WTC11 (cell line): ENCODE measurements around the gene PFN1. TPM values are rescaled to one million over a fixed set of nuclear protein-coding genes. Genes with fewer than 3 reads are reported as not detected.

Experiments
- ATAC-seq: fragments of 200-7000 bp; cut with Tn5 transposase; 2 replicates; pipeline ENCODE4 v1.10.0; 2021; ENCODE audit warnings: mild to moderate bottlenecking, moderate library complexity
- CTCF ChIA-PET: fragments of 300-600 bp; sonication (Branson Sonifier 250); formaldehyde crosslinking; loops from one replicate; lab custom pipeline; 2021; ENCODE audit warnings: antibody characterized with exemption; lab: Charles Lee
- POLR2A ChIA-PET: fragments of 350-600 bp; sonication (Branson Sonifier 250); formaldehyde crosslinking; loops from one replicate; lab custom pipeline; 2021; ENCODE audit warnings: antibody characterized with exemption; lab: Charles Lee
- DNase-seq: peaks from one replicate; pipeline ENCODE4 v3.0.0; 2021; ENCODE audit warnings: low spot score
- H3K27ac Mint-ChIP-seq: 2 replicates; pipeline ENCODE4 v1.8.0; 2021; ENCODE audit warnings: mixed read lengths
- H3K27me3 Mint-ChIP-seq: 2 replicates; pipeline ENCODE4 v1.8.0; 2021; ENCODE audit warnings: low read depth, mild to moderate bottlenecking, moderate library complexity, mixed read lengths
- H3K36me3 Mint-ChIP-seq: 2 replicates; pipeline ENCODE4 v1.8.0; 2021; ENCODE audit warnings: mixed read lengths
- H3K4me1 Mint-ChIP-seq: 2 replicates; pipeline ENCODE4 v1.8.0; 2022; ENCODE audit warnings: mixed read lengths
- H3K4me3 Mint-ChIP-seq: 2 replicates; pipeline ENCODE4 v1.8.0; 2021; ENCODE audit warnings: mild to moderate bottlenecking, moderate library complexity, mixed read lengths
- H3K9me3 Mint-ChIP-seq: 2 replicates; pipeline ENCODE4 v1.8.0; 2021; ENCODE audit warnings: mixed read lengths
- CBFB ChIP-seq: sonication (generic); formaldehyde crosslinking; IDR thresholded peaks from 2 replicates; pipeline ENCODE4 v1.8.1; 2022; ENCODE audit warnings: mild to moderate bottlenecking, low read depth, missing genetic modification reagents
- JUN ChIP-seq: sonication (generic); formaldehyde crosslinking; IDR thresholded peaks from 2 replicates; pipeline ENCODE4 v1.8.0; 2023; ENCODE audit warnings: mild to moderate bottlenecking, missing genetic modification reagents
- MLX ChIP-seq: sonication (generic); formaldehyde crosslinking; IDR thresholded peaks from 2 replicates; pipeline ENCODE4 v1.8.1; 2023; ENCODE audit warnings: mild to moderate bottlenecking, missing genetic modification reagents, moderate library complexity
- MXD4 ChIP-seq: fragments of 250-450 bp; sonication (Bioruptor Pico); IDR thresholded peaks from 2 replicates; pipeline ENCODE4 v1.8.0; 2021; ENCODE audit warnings: mild to moderate bottlenecking, moderate library complexity, borderline replicate concordance
- MYBL2 ChIP-seq: sonication (generic); formaldehyde crosslinking; IDR thresholded peaks from 2 replicates; pipeline ENCODE4 v1.8.1; 2023; ENCODE audit warnings: mild to moderate bottlenecking, moderate library complexity, missing genetic modification reagents
- NFE2L1 ChIP-seq: sonication (generic); formaldehyde crosslinking; IDR thresholded peaks from 2 replicates; pipeline ENCODE4 v1.8.1; 2023; ENCODE audit warnings: missing genetic modification reagents
- NR1H2 ChIP-seq: sonication (generic); formaldehyde crosslinking; IDR thresholded peaks from 2 replicates; pipeline ENCODE4 v1.9.0; 2021; ENCODE audit warnings: mild to moderate bottlenecking, moderate library complexity, missing genetic modification reagents
- RELA ChIP-seq: sonication (generic); formaldehyde crosslinking; IDR thresholded peaks from 2 replicates; pipeline ENCODE4 v1.8.1; 2022; ENCODE audit warnings: missing genetic modification reagents, mild to moderate bottlenecking, borderline replicate concordance
- TEAD1 ChIP-seq: sonication (generic); formaldehyde crosslinking; IDR thresholded peaks from 2 replicates; pipeline ENCODE4 v1.8.0; 2022; ENCODE audit warnings: mild to moderate bottlenecking, missing genetic modification reagents
- TP53 ChIP-seq: sonication (generic); formaldehyde crosslinking; IDR thresholded peaks from 2 replicates; pipeline ENCODE4 v1.8.1; 2023; ENCODE audit warnings: mild to moderate bottlenecking, missing genetic modification reagents
- USF1 ChIP-seq: sonication (generic); formaldehyde crosslinking; IDR thresholded peaks from 2 replicates; pipeline ENCODE4 v1.8.0; 2022; ENCODE audit warnings: mild to moderate bottlenecking, missing genetic modification reagents
- ZNF219 ChIP-seq: sonication (generic); formaldehyde crosslinking; IDR thresholded peaks from 2 replicates; pipeline ENCODE4 v1.8.0; 2023; ENCODE audit warnings: missing genetic modification reagents, mild to moderate bottlenecking, borderline replicate concordance
- ZNF281 ChIP-seq: sonication (generic); formaldehyde crosslinking; IDR thresholded peaks from 2 replicates; pipeline ENCODE4 v1.8.0; 2023; ENCODE audit warnings: mild to moderate bottlenecking, missing genetic modification reagents
- ZNF317 ChIP-seq: sonication (generic); formaldehyde crosslinking; IDR thresholded peaks from 2 replicates; pipeline ENCODE4 v1.8.1; 2023; ENCODE audit warnings: low read depth, mild to moderate bottlenecking, moderate library complexity, missing genetic modification reagents, borderline replicate concordance
- ZNF396 ChIP-seq: fragments of 250-450 bp; sonication (Bioruptor Pico); IDR thresholded peaks from 2 replicates; pipeline ENCODE4 v1.8.0; 2021; ENCODE audit warnings: mild to moderate bottlenecking, moderate library complexity, borderline replicate concordance
- ZNF423 ChIP-seq: fragments of 250-450 bp; sonication (Bioruptor Pico); IDR thresholded peaks from 2 replicates; pipeline ENCODE4 v2.1.2; 2022; ENCODE audit warnings: mild to moderate bottlenecking, moderate library complexity
- total RNA-seq: library from RNA; stranded (reverse); gene quantifications from 3 replicates; pipeline ENCODE4 v1.2.3, GENCODE V29; 2021
- TF ChIP-seq, protein P1 (sequence below): sonication (generic); formaldehyde crosslinking; IDR thresholded peaks from 2 replicates; pipeline ENCODE4 v1.8.0; 2022; ENCODE audit warnings: missing genetic modification reagents
- TF ChIP-seq, protein P2 (sequence below): sonication (generic); formaldehyde crosslinking; conservative IDR thresholded peaks from 2 replicates; pipeline ENCODE4 v1.8.1; 2022; ENCODE audit warnings: mild to moderate bottlenecking, missing genetic modification reagents
- TF ChIP-seq, protein P3 (sequence below): fragments of 250-450 bp; sonication (Bioruptor Pico); IDR thresholded peaks from 2 replicates; pipeline ENCODE4 v1.9.0; 2021; ENCODE audit warnings: mild to moderate bottlenecking

Gene PFN1
- total RNA-seq, 1 experiment from 2014 or later, result 1,289 TPM

DNA sequence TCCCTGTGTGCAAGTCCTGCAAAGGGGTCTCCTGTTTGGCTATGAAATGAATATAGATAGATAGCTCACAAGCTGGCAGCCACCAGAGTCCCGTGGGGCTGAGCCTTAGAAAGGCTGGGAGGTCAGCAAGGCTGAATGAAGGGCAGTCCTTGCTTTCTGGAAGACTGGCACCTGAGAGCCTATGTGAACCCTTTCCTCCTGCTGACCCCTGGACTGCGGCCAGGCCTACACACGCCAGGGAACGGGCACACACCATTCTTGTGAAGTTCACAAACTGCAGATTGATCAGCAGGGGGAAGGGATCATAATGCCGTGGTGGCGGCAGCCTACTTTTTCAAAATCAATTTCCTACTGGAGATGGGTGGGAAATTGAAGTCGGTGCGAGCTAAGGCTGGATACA lies 50.0 kb downstream of the PFN1 start (continued):
- TF ChIP-seq, protein P1, sequence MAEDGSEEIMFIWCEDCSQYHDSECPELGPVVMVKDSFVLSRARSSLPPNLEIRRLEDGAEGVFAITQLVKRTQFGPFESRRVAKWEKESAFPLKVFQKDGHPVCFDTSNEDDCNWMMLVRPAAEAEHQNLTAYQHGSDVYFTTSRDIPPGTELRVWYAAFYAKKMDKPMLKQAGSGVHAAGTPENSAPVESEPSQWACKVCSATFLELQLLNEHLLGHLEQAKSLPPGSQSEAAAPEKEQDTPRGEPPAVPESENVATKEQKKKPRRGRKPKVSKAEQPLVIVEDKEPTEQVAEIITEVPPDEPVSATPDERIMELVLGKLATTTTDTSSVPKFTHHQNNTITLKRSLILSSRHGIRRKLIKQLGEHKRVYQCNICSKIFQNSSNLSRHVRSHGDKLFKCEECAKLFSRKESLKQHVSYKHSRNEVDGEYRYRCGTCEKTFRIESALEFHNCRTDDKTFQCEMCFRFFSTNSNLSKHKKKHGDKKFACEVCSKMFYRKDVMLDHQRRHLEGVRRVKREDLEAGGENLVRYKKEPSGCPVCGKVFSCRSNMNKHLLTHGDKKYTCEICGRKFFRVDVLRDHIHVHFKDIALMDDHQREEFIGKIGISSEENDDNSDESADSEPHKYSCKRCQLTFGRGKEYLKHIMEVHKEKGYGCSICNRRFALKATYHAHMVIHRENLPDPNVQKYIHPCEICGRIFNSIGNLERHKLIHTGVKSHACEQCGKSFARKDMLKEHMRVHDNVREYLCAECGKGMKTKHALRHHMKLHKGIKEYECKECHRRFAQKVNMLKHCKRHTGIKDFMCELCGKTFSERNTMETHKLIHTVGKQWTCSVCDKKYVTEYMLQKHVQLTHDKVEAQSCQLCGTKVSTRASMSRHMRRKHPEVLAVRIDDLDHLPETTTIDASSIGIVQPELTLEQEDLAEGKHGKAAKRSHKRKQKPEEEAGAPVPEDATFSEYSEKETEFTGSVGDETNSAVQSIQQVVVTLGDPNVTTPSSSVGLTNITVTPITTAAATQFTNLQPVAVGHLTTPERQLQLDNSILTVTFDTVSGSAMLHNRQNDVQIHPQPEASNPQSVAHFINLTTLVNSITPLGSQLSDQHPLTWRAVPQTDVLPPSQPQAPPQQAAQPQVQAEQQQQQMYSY (CRISPR knock-in tag), result no peak
- no peak for TF ChIP-seq MYBL2 (CRISPR knock-in tag)

DNA sequence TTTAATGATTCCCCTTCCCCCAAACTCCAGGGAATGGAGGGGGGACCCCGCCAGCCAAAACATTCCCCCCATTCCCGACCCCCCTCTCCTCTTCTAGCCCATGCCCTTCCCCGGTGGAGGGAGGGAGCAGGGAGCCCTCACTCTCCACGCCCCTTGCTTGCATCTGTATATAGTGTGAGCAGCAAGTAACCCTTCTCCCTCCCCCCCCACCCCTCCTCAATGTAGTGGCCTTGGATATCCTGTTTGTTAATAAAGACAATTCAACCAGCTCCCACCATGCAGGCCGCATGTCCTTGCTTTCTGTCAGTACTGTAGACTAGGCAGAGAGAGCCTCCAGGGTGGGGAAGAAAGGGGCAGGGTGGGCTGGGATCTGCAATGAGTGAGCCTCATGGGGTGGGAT lies 50.5 kb downstream of the PFN1 start:
- Mint-ChIP-seq H3K27ac (no peak overlapping the region), H3K4me1 (peaks cover 10% of the 10 kb centered on the region; the same call in 1 of the 2 replicates), H3K9me3 (no peaks in the 10 kb centered on the region), H3K36me3 (peaks cover 9% of the 10 kb centered on the region; the same call in 1 of the 2 replicates), H3K4me3 (no peak overlapping the region), H3K27me3 (peaks cover 5% of the 10 kb centered on the region)
- TF ChIP-seq TP53 (CRISPR knock-in tag) (no peak), ZNF423 (no peak), CBFB (no peak), RELA (CRISPR knock-in tag) (no peak), ZNF219 (no peak), TEAD1 (no peak), NR1H2 (CRISPR knock-in tag) (no peak), MXD4 (CRISPR knock-in tag) (no peak), ZNF396 (CRISPR knock-in tag) (no peak), MLX (CRISPR knock-in tag) (no peak), NFE2L1 (no peak), ZNF317 (CRISPR knock-in tag) (no peak), JUN (CRISPR knock-in tag) (no peak), ZNF281 (CRISPR knock-in tag) (no peak), USF1 (CRISPR knock-in tag) (no peak)
- TF ChIP-seq, protein P2, sequence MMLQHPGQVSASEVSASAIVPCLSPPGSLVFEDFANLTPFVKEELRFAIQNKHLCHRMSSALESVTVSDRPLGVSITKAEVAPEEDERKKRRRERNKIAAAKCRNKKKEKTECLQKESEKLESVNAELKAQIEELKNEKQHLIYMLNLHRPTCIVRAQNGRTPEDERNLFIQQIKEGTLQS (CRISPR knock-in tag), result no peak
- TF ChIP-seq, protein P3, sequence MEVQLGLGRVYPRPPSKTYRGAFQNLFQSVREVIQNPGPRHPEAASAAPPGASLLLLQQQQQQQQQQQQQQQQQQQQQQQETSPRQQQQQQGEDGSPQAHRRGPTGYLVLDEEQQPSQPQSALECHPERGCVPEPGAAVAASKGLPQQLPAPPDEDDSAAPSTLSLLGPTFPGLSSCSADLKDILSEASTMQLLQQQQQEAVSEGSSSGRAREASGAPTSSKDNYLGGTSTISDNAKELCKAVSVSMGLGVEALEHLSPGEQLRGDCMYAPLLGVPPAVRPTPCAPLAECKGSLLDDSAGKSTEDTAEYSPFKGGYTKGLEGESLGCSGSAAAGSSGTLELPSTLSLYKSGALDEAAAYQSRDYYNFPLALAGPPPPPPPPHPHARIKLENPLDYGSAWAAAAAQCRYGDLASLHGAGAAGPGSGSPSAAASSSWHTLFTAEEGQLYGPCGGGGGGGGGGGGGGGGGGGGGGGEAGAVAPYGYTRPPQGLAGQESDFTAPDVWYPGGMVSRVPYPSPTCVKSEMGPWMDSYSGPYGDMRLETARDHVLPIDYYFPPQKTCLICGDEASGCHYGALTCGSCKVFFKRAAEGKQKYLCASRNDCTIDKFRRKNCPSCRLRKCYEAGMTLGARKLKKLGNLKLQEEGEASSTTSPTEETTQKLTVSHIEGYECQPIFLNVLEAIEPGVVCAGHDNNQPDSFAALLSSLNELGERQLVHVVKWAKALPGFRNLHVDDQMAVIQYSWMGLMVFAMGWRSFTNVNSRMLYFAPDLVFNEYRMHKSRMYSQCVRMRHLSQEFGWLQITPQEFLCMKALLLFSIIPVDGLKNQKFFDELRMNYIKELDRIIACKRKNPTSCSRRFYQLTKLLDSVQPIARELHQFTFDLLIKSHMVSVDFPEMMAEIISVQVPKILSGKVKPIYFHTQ (CRISPR knock-in tag), result no peak
- ChIA-PET CTCF (interaction anchor here (0.6 kb wide), 1 partner anchor 89 kb away, joined by 3 read pairs; no protein-coding TSS in a partner anchor), POLR2A (interaction anchor here (0.7 kb wide), 1 partner anchor 1363 kb away, joined by 4 read pairs; no protein-coding TSS in a partner anchor)
- DNase-seq, result no peak
- no peak for ATAC-seq
